Measurements from ENCODE around the gene DEDD2.
A peak's percentile ranks its signal among the peaks of the same experiment; 100 is the strongest.
"Not testable (repeated sequence)": the region's sequence is repeated elsewhere in the genome, so short reads cannot be mapped to it uniquely, and the experiment has no call there.

DEDD2 gene, protein sequence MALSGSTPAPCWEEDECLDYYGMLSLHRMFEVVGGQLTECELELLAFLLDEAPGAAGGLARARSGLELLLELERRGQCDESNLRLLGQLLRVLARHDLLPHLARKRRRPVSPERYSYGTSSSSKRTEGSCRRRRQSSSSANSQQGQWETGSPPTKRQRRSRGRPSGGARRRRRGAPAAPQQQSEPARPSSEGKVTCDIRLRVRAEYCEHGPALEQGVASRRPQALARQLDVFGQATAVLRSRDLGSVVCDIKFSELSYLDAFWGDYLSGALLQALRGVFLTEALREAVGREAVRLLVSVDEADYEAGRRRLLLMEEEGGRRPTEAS

DNA sequence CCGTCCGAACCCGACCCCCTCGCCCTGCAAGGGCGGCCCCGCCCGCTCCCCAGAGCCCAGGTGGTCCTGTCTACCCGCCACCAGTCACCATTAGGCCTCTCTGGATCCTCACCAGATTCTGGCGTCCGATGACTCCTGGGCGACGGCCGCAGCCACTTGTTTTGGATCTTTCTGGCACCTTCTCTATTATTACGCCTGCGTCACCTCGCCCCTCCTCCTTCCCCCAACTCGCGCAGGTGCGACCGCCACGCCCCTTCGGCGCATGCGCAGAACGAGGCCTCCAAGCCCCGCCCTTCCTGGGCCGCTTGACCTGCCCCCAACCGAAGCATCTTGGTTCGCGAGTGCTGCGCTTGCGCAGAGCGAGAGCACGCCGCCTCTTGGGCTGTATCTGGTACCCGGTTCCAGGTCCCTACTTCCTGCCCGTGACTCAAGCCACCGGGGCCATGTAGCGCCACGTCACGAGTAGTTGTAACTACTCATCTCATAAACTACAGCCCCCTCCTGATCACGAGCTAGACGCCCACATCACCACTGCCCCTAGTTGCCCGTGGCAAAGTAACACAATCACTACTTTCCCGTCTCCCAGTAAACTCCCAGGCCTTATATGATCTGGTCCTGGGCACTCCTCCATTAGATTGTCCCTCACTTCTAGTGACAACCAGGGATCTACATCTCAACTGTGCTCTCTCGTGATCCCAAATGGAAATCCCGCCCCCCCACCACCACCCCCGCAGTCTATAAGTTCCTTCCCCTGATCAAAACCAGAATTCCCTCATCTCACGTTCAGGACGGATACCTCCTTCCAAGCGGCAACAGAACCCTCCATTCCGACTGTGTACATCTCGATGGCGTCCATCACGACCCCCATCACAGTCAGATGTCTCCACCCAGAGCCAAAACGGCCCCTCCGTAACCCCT, at the start of gene DEDD2:
TSS of gene DEDD2 (minus strand) at position 158 of the 918 bp plus-strand sequence. CDS start 670 bp downstream, outside the sequence.
- peak; percentile 99 to 100 for DNase-seq

DNA sequence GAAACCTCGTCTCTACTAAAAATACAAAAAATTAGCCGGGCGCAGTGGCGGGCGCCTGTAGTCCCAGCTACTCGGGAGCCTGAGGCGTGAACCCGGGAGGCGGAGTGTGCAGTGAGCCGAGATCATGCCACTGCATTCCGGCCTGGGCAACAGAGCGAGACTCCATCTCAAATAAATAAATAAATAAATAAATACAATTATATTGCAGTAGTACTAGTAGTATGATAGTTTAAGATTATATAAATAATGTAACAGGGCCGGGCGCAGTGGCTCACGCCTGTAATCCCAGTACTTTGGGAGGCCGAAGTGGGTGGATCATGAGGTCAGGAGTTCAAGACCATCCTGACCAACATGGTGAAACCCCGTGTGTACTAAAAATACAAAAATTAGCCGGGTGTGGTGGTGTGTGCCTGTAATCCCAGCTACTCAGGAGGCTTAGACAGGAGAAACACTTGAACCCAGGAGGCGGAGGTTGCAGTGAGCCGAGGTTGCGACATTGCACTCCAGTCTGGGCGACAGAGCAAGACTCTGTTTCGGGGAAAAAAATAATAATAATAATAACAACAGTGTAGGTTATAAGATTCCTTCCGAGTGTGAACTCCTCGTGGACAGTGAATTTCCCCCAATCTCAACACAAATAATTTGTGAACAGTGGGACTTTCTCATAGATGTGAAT, 49.6 kb upstream of the DEDD2 start:
- not testable (repeated sequence) for DNase-seq

DNA sequence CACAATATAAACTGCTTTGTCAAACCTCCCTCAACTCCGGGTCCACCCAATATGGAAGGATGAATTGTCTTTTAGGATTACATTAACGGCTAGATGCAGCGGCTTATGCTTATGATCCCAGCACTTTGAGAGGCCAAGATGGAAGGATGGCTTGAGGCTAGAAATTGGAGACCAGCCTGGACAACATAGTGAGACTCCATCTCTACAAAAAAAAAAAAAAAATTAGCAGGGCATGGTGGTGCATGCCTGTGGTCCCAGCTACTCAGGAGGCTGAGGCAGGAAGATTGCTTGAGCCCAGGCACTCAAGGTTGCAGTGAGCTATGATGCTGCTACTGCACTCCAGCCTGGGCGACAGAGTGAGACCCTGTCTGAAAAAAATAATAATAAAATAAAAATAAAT, 48.6 kb upstream of the DEDD2 start:
- not testable (repeated sequence) for DNase-seq

DNA sequence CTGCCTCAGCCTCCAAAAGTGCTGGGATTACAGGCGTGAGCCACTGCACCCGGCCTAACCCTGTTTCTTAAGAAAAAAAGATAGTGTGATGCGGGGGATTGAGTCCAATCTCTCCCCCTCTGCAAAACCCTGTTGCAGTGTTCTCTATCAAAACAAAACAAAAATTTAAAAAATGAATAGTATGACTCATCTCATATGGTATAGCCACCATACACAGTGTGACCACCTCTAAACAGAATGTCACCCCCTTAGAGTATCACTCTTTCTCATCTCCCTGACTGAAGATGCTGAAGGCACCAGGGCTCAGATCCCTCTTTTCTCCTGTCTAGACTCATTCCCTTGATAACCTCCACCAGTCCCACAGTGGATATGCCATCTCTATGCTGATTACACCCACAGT, 44.3 kb upstream of the DEDD2 start:
- DNase-seq, result no peak

DNA sequence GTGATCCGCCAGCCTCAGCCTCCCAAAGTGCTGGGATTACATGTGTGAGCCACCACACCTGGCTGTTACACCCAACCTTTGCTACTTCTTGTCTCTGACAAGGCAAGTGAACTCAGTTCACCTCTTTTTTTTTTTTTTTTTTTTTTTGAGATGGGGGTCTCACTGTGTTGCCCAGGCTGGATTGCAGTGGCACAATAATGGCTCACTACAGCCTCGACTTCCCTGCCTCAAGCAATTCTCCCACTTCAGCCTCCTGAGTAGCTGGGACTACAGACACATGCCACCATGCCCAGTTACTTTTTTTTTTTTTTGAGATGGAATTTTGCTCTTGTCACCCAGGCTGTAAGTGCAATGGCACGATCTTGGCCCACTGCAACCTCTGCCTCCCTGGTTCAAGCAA, 40.4 kb upstream of the DEDD2 start:
- DNase-seq, result not testable (repeated sequence)

DNA sequence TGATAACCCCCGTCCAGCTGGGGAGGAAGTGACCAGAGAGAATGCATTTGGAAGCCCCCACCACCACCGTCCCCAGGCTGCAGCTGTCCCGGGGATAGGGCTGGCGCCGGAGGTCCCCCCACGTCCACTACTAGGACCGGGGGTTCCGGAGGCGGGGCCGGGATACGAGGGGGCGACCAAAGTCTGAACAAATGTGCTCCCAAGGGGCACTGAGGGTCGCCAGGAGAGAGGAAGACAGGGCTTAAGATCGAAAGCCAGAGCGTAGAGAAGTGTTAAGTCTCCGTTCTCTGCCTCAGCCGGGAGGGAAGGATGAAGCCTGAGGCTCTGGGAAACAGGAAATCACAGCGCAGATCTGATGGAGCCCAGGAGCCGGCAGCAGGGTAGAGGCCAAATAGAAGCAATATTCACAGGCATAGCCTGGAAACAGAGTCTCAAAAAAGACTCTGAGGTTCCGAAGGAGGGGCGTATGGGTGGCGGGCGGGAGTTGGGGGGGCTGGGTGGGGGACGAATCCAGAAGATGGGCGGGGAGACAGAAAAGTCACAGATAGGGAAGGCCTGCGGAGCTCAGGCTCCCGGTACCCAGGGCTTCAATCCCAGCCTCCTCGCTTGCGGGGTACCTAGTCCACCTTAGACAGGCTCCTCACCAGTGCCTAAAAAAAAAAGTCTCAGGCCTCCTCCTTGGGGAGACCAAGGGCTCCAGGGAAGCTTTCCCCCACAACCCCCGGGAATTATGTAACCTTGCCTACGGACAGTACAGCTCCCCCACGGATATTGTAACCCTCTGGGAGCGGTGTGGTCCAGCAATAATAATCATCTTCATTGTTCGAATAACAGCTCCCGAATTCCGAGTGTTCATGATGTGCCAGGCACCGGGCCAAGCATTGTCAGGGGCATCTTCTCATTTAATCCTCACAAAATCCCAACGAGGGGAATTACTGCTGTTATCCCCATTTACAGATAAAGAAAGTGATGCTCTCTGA, 38.6 kb upstream of the DEDD2 start:
- no peak for DNase-seq

DNA sequence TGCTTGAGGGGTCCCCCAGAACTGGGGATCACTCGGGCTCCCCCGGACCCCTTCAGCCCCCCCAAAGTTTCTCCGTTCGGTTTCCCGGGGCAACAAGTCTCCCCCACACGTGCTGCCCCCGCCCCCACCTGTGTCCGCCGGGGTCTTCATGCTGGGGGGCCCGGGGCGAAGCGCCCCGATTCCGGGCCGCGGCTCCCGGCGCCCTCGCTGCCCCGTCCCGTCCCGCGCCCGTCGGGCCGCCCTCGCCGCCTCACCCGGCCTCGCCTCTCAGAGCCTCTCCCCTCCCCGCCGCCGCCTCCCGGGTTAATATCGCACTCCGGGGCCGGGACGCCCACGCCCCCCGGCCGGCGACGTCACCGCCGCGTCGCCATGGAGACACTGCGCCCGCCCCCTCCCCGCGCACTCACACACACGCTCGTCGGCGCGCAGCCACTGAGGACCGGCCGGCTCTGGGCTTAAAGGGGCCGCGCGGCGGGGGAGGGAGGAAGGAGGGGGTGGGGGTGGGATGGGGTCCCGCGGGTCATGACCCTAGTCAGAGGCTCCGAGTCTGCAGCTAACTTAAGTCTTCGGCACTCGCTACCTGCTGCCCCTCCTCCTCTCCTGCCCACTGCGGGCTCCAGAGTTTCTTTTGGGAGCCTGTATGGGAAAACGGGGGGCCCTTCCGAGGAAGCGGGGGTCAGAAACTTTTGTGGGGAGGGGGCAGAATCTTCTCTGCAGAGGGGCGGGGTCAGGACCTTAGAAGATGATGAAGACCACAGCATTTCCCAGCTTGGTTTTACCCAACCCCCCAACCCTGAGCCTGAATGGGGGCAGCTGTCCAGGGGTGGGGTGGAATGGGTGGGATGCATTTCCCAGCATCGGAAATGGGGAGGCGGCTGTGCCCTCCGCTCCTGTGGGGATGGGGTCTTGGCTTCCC, 37.6 kb upstream of the DEDD2 start, which contains the start of gene ERF:
TSS of gene ERF (minus strand) at position 279 of the 916 bp plus-strand sequence. CDS start at position 150, 129 bp downstream.
- DNase-seq, result peak; percentile 92 to 94

DNA sequence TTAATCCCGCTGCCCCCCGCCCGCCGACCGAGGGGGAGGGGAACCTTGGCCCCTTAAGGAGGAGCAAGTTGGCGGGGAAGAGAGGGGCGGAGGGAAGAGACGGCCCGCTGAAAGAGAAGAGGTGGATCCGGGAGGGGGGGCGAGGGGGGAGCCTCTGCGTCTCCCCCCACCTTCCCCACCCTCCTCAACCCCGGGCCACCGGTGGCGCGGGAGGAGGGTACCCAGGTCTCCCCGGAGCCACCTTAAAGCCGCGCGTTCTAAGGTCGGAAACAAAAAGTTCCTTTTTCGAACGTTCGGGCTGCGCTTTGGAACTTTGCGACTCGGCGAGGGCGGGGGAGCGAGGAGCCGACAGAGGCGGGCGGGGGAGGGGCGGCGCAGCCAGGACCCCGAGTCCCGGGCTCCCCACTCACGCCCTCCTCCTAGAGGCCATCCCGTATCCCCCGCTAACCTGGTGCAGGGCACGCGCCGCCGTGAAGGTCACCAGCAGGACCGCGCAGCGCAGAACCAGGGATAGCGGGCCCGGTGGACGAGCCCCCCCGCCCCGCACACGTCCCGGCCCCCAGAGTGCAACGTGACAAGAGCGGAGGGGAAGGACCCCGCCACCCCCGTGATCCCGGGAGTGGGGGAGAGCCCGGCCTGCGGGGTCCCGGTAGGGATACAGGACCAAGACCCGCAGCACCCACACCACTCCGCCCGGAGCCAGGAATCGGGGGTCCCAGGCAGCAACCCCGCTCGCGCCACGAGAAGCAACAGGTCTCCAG, 36.8 kb upstream of the DEDD2 start:
- DNase-seq, result peak; percentile 80 to 82

DNA sequence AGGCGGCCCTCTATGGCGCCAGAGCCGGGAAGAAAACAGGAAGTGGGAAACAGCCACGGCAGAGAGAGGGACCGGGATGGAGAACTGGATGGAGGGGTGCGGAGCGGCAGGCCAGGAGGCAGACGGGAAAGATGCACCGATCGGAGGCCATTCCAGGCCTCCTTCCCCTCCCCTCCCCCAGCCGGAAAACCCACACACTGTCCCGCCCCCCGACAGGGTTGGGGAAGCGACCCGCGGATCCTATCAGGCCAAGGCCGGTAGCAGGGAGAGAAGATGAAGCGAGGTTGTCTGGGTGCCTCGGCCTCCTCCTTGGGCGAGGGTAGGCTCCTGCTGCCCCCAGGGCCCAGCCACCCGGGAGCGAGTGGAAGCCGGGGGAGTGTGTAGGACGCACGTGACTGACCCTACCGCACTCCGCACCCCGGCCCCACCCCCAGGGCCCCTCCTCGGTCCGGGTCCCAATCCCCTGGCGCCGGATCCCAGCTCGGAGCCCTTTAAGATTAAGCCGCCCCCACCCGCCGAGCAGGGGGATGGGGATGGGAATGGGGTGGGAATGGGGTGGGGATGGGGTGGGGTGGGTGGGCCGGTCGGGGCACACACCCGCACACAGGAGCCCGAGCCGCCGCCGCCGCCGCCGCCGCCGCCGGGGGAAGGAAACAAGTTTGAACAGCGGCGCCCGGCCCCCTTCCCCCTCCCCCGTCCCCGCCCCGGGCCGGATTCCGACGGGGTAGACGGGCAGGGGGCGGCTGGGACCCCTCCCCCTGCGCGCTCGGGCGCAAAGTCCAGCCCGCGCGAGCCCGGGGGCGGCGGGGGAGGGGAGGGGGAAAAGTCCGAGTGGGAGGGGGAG, 36.0 kb upstream of the DEDD2 start:
- peak; percentile 57 for DNase-seq

DNA sequence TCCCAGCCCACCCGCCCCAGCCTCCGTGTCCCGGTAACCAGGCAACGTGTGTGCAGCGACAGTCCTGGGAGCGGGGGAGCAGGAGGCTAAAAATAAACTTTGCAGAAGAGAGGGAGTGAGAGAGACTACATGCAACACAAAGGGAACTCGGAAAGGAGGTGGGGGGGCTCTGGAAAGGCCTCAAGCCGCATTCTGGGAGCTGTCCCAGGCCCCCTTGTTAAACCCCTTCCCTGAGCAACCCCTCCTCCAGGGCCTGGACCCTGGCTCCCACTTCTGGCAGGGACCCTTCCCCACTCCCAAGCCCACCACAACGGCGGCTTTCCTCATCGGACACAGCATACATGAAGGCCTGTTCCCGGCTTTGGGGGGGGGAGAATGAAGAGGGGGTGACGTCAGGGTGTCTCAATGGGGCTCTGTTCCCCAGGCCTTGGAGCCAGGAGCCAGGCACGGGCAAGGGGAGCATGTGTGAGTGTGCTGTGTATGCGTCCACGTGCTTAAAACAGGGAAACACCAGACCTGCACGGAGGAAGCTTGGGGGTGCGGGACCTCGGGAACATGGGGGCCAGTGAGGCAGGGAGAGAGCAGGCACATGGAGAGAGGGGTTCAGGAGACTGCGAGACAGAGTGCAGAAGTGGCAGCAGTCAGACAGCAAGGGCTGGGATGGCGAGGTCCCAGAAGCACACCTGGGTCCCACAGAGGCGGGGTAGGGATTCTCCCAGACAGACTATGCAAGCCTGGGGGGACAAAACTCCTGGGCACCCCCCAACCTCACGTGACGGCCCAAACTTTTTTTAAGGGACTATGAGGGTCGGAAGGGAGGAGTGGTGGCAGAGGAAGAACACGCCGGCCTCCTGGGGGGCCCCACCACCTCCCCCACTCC, 35.1 kb upstream of the DEDD2 start:
- no peak for DNase-seq

DNA sequence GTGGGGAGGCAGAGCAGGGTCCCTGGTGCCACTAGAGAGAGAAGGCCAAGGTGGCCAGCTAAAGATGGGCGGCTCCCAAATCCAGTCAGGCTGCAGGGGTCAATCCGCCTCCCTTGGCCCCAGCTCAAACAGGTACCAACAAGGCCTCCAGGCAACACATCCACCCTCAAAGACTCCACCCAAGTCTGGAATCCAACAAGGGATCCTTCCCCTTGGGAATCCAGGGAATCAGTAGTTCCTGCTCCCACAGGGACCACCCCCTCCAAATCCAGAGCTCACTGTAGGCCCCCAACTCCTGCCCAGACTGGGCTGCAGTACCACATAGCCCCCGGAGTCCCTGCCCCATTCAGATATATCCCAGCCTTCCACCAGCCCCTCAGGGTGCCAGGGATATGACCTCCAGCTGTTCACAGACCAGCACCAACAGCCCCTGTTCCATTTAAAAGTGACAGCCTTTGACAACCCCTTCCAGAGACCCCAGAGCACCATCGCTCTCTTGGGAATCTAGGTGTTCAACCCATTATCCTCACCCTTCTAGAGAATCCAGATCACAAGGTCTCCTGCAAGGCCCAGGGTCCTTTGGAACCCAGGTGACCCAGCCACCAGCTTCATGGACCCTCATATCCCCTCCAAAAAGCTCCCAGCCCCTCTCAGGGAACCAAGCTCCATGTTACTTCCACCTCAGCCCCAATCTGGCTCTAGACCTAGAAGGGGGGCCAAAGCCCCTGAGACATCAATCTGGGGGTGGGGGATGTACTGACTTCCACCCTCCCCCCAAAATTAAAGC, 34.3 kb upstream of the DEDD2 start:
- no peak for DNase-seq

DNA sequence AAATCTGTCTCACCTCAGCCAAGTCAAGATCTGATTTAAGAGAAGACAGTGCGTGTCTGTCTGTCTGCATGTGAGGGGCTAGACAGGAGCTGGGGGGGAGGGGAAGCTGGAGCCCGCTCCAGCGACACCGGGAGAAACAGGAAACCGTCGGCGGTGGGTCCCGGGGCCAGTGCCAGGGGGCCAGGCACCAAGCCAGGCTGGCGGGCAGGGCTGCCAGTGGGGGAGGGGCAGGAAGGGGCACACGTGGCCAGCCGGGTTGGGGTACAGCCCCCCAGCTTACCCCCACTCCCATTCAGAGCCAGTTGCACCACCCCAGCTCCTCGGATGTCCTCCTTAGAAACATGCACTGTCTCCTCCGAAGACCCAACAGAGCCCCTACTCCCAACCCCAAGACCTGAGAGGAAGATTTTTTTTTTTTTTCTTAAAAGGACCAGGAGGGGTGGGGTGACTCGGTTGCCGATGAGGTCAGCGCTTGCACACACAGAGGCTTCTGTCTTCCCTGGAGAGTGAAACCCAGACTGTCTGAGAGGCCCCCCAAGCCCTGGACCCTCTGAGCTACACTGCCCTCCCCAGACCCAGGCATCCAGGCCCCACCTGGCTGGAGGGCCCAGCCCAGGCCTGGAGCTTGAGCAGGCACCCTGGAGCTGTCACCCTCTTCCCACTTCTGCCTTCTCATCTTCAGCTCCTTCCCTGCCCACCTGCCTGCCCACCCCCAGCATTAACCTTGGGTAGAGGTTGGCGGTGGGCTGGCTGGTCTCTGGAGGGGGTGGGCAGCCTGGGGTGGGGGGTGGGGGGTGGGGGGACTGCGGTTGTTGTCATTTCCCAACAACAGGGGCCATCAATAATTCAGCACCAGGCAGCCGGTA, 33.4 kb upstream of the DEDD2 start:
- DNase-seq, result no peak

DNA sequence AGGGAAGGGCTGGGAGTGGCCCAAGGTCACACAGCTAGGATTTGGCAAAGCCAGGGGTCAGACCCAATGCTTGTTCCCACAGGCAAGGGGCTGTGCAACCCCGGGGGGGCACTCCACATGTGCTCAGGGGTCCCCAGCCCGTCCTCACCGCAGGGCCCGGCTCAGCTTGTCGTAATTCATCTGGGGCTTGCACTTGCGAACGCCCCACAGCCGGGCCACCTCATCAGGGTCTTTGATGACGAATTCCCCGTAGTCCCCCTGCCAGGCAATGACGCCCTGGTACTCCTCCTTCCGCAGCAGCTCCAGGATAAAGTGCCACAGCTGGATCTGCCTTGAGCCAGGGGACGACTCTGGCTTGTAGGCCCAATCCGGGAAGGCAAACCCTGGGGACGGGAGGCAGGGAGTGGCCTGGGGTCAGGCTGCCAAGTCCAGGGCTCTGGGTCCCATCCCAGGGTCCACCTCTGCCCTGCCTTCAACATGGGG, 32.7 kb upstream of the DEDD2 start:
- DNase-seq, result no peak

DNA sequence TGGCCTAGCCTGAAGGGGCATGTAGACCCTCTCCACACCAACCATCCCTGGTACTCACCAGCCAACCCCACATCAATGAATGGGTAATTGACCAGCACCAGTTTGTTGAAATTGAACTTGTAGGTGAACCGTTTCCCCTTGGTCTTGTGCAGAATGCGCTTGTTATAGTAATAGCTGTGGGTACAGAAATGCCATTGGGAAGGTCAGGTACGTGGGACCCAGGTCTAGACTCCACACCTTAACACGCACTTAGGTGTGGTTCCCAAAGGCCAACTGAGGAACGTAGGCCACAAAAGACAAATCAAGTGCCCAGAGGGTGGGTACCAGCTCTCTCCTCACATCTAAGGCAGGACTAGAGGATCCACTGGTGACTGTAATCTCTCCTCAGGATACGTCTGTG, 32.3 kb upstream of the DEDD2 start:
- DNase-seq, result no peak

DNA sequence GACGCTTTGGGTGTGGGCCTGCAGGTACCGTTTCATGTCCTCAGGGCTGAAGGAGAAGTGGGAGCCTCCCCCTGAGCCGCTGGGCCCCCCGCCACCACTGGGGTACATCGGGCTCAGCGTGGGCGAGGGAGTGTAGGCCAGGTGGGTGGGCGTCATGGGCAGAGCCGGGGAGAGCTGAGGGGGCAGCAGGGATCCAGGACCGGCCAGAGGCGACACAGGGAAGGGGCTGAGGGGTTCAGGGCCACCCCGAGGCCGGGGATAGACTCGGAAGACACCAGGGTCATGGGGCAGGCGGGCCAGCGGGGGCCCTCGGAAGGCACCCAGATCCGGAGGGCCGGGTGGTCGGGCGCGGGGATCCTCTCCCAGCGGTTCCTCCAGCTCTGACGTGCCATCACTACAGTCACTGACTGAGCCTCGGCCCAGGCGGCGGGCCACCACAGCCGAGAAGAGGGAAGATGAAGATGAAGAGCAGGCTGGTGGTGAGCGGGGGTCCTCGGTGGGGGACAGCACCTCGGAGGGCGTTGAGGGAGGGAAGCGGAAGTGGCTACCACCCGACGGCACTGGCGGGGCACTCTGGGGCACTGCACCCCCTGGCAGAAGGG, 31.8 kb upstream of the DEDD2 start:
- no peak for DNase-seq

Measured in activated CD4-positive, alpha-beta T cell treated with anti-CD3 and anti-CD28 coated beads for 4 hours (primary cell).